Measurements from ENCODE around the gene BCLAF1. TPM values are rescaled to one million over a fixed set of nuclear protein-coding genes. Genes with fewer than 3 reads are reported as not detected.

The BCLAF1 gene
- total RNA-seq, 4 donors from 2014 or later = 108 to 252 (median 151) TPM

- no peak overlapping the region for H3K4me3 ChIP-seq
- no peaks in the 10 kb centered on the region for H3K9me3 ChIP-seq
- TF ChIP-seq POLR2A (IDR thresholded peaks at IDR 0.05) (no peak), EP300 (IDR thresholded peaks at IDR 0.05) (no peak), CTCF (IDR thresholded peaks at IDR 0.05) (no peak)
- no peaks in the 10 kb centered on the region for H3K27me3 ChIP-seq
- 74 to 78% methylated on average over 9 of the region's 9 CpGs for WGBS, 2 donors
- H3K36me3 ChIP-seq = no peaks in the 10 kb centered on the region
- DNase-seq (ENCODE audit: low spot score in 2 of 2) = no peak
- no peak overlapping the region for H3K27ac ChIP-seq
- no peaks in the 10 kb centered on the region for H3K4me1 ChIP-seq
Measured at GRCh38 chr6:136334853-136335252, 45.2 kb upstream of the BCLAF1 start.

GRCh38 chr6:136334465-136334846, 44.8 kb upstream of the BCLAF1 start:
- Histone ChIP-seq H3K4me3 (no peak overlapping the region), H3K27ac (no peak overlapping the region), H3K36me3 (no peaks in the 10 kb centered on the region), H3K4me1 (no peaks in the 10 kb centered on the region), H3K9me3 (no peaks in the 10 kb centered on the region), H3K27me3 (no peaks in the 10 kb centered on the region)
- no peak for TF ChIP-seq CTCF (IDR thresholded peaks at IDR 0.05)
- TF ChIP-seq POLR2A (IDR thresholded peaks at IDR 0.05) = no peak
- TF ChIP-seq EP300 (IDR thresholded peaks at IDR 0.05) = no peak
- DNase-seq (ENCODE audit: low spot score in 2 of 2) = no peak
- 84 to 91% methylated on average over 12 to 13 of the region's 13 CpGs for WGBS, 2 donors

- Histone ChIP-seq H3K4me1 (no peaks in the 10 kb centered on the region), H3K27ac (no peak overlapping the region), H3K9me3 (no peaks in the 10 kb centered on the region), H3K36me3 (no peaks in the 10 kb centered on the region), H3K4me3 (no peak overlapping the region), H3K27me3 (no peaks in the 10 kb centered on the region)
- TF ChIP-seq CTCF (IDR thresholded peaks at IDR 0.05) = no peak
- no peak for DNase-seq (ENCODE audit: low spot score in 2 of 2)
- 84 to 90% methylated on average over 11 of the region's 11 CpGs for WGBS, 2 donors
Measured at GRCh38 chr6:136333824-136334464, 44.3 kb upstream of the BCLAF1 start.

DNA sequence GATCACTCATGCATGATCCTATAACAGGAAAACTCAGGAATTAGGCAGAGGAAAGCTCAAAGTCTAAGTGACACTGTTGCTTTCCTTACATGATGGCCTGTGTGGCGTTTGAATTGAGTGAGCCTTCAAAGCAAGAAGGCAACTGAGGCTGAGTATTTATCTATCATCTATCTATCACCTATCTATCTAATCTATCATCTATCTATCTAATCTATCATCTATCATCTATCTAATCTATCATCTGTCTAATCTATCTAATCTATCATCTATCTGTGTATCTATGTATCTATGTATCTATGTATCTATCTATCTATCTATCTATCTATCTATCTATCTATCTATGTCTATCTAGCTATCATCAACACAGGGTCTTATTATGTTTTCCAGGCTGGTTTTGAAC, 41.8 kb upstream of the BCLAF1 start:
- Histone ChIP-seq H3K4me3 (no peak overlapping the region), H3K27ac (no peak overlapping the region), H3K27me3 (no peaks in the 10 kb centered on the region), H3K9me3 (no peaks in the 10 kb centered on the region), H3K4me1 (no peaks in the 10 kb centered on the region), H3K36me3 (no peaks in the 10 kb centered on the region)
- WGBS, 2 donors = 75 to 97% methylated on average over 1 of the region's 1 CpG
- no peak for TF ChIP-seq EP300 (IDR thresholded peaks at IDR 0.05)
- no peak for TF ChIP-seq CTCF (IDR thresholded peaks at IDR 0.05)
- no peak for TF ChIP-seq POLR2A (IDR thresholded peaks at IDR 0.05)
- DNase-seq (ENCODE audit: low spot score in 2 of 2) = no peak

- no peak for DNase-seq (ENCODE audit: low spot score in 2 of 2)
- WGBS, 2 donors = 95 to 98% methylated on average over 8 of the region's 8 CpGs
- TF ChIP-seq CTCF (IDR thresholded peaks at IDR 0.05) (no peak), POLR2A (IDR thresholded peaks at IDR 0.05) (no peak), EP300 (IDR thresholded peaks at IDR 0.05) (no peak)
- Histone ChIP-seq H3K27ac (no peak overlapping the region), H3K9me3 (no peaks in the 10 kb centered on the region), H3K4me3 (no peak overlapping the region), H3K4me1 (no peaks in the 10 kb centered on the region), H3K27me3 (no peaks in the 10 kb centered on the region), H3K36me3 (no peaks in the 10 kb centered on the region)
Measured at GRCh38 chr6:136330634-136331033, 41.0 kb upstream of the BCLAF1 start.

All from tibial nerve (tissue), 4 donors.